Ramos (cell line): ENCODE data around the gene PRSS8.

ENCODE experiments used
- in situ Hi-C: fragments of 300-500 bp; cut with MboI; formaldehyde crosslinking; loops from one replicate; pipeline ENCODE4 v1.14.3; 2022; ENCODE audit warnings: low sequenced_read_pairs; ENCODE audit not compliant: unreplicated experiment

Gene PRSS8

DNA sequence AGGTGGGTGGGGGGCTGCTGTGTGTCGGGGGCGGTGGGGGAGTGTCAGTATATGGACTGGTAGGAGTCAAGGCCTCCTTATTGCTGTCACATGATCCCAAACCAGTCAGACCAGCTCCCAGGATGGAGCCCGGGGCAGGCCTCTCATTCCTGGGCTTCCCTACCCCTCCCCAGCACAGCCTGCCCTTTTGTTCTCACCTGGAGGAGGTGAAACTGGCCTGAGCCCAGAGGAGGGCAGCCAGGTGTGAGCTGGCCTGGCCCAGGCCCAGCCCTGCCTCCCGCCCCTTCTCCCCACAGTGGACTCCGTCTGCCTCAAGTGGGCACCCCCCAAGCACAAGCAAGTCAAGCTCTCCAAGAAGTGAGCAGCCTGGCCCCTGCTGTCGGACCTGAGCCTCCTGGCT is 4.6 kb downstream of the PRSS8 start:
- in situ Hi-C loops = no loop called here

DNA sequence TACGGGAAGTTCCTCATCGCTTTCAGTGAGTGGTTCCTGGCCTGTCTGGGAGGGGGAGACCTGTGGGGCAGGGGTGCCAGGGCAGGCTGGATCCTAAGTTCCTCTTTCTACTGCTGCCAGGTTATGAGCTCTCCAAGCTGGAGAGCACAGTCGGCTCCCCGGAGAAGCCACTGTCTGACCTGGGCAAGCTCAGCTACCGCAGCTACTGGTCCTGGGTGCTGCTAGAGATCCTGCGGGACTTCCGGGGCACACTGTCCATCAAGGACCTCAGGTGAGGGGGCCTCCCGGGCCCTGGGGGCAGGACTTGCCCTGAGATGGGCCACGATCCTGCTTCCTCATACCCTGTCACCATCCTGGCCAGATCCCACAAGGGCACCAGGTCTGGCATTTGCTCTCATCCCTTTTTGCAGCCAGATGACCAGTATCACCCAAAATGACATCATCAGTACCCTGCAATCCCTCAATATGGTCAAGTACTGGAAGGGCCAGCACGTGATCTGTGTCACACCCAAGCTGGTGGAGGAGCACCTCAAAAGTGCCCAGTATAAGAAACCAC is 5.1 kb downstream of the PRSS8 start:
- in situ Hi-C loops = no loop called here

DNA sequence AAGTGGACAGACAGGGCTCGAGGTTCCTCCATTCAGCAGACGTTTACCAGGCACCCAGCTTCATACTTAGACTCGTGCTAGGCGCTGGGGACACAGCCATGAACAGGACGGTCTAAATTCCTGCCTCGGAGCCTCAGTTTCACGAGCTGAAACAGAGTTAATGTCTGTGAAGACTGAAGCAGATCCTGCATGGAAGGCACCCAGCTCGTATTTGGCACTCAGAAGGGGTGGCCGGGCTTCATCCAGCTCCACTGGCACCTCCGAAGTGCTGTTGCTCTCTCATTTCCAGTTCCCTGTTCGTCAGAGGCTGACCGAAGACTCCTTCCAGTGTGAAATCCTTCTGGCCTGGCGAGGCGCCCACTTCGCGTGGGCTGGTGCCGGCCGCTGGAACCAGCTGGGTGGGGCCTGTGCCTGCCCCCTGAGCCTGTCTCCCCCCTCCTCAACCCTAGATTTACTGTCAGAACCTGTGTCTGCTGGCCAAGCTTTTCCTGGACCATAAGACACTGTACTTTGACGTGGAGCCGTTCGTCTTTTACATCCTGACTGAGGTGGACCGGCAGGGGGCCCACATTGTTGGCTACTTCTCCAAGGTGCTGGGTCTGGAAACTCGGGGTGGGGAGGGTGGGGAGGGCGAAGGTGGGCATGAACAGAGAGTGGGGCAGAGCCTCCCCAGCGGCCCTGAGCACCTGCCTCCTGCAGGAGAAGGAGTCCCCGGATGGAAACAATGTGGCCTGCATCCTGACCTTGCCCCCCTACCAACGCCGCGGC is 5.8 kb downstream of the PRSS8 start:
- in situ Hi-C loops = no loop called here

DNA sequence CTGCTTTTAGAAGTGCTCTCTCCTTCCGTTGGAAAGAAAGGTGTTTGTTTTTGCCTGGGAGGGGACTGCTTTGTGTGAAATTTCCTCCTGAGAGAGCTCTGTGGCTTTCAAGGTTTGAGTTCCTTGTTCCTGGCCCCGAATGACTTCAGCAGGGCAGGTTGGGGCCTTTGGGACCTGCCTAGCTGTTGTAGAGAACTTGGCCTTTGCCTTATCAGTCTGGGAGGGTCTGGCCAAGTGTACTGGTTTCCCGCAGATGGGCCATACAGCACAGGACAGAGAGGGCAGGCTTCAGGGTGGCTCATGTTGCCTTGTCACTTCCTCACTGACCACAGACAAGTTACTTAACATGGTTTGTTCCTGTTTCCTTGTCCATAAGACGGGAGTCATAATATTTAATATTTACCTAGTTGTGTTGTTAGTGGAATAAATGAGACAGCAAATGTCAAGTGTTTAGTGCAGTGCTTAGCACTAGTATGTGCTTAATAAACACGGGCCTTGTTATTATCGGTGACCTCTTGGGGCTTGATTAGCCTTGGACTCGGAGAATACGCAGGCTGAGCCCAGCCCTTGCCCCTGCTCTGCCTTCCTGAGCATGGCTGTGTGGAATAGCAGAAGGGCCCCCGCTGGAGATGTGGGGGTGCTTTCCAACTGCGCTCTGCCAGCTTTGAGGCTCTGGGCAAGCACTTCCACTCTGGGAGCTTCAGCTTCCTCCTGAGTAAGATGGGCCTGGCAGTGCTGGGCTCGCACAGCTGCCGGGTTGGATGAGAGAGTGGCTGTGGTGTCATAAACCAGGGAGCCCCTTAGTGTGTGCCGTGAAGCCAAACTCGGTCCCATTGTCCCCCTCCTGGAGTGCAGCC is 6.6 kb downstream of the PRSS8 start:
- in situ Hi-C loops = no loop called here

DNA sequence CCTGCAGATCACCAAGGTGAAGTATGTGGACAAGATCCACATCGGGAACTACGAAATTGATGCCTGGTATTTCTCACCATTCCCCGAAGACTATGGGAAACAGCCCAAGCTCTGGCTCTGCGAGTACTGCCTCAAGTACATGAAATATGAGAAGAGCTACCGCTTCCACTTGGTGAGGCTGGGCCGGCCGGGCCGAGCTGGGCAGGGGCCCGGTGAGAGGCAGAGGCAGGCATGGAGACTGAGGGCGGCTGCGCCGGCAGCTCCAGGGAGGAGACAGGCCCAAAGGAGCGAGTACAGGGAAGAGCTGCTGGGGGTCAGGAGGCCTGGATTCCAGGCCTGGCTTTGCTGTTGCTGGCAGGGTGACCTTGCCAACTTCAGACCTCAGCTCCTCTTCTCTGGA is 8.3 kb downstream of the PRSS8 start:
- in situ Hi-C loops = no loop called here

DNA sequence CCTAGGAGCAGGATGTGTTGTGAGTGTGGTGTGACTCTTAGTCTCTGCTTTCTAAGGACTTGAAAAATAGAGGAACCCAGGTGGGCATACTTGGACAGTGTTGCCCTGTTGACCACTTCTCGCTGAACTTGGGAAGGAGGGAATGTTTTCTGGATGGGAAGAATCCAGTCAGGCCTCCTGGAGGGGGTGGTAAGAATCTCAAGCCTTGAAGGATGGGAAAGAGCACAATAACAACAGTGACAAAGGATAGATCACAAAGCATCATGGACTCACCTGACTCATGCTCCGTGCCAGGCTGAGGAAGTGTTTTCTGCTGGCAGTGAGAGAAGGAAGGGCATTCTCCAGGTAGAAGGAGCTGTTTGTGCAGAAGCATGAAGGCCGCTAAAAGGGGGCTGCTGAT is 9.7 kb downstream of the PRSS8 start:
- in situ Hi-C loops = no loop called here

DNA sequence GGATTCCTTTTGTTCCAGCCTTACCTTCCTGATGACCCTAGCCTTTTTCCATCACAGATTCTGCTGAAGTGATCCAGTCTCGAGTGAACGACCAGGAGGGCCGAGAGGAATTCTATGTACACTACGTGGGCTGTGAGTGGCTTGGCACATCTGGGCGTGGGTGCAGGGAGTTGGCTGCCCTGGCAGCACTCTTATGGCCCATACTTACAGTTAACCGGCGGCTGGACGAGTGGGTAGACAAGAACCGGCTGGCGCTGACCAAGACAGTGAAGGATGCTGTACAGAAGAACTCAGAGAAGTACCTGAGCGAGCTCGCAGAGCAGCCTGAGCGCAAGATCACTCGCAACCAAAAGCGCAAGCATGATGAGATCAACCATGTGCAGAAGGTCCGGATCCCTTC is 15.4 kb downstream of the PRSS8 start:
- in situ Hi-C loops = no loop called here

DNA sequence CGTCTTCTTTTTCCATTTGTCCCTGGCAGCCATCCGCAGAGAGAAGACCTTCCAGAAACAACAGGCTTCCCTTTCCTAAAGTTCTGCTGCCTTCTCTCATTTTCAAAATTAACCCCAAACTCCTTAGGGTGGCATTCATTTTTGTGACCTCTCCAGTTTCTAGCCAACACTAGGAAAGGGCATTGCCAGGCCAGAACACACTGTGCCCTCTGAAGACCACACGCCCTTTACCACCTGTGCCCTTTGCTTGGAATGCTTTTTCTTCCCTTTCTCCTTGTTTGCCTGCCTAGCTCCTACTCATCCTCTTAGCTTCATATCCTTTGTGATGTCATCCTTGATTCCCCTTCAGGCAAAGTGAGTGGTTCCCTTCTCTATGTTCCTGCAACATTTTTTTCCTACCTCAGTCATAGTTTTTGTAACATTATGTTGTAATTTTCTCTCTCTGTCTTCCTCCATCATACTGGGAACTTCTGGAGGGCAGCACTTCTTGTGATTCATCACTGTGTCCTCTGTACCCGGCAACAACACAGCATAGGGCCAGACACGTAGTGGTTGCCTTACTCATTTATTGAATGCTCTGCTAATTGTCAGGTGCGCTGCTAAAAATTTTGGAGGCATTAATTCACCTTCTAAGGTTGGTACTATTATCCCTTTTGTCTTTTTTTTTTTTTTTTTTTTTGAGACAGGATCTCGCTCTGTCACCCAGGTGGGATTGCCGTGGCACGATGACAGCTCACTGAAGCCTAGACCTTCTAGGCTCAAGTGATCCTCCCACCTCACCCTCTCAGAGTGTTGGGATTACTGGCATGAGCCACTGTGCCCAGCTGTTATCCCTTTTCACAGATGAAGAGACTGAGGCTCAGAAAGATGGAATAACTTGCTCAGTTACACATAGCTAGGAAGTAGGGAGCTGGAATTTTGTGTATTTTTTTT is 17.0 kb downstream of the PRSS8 start:
- in situ Hi-C loops = no loop called here

DNA sequence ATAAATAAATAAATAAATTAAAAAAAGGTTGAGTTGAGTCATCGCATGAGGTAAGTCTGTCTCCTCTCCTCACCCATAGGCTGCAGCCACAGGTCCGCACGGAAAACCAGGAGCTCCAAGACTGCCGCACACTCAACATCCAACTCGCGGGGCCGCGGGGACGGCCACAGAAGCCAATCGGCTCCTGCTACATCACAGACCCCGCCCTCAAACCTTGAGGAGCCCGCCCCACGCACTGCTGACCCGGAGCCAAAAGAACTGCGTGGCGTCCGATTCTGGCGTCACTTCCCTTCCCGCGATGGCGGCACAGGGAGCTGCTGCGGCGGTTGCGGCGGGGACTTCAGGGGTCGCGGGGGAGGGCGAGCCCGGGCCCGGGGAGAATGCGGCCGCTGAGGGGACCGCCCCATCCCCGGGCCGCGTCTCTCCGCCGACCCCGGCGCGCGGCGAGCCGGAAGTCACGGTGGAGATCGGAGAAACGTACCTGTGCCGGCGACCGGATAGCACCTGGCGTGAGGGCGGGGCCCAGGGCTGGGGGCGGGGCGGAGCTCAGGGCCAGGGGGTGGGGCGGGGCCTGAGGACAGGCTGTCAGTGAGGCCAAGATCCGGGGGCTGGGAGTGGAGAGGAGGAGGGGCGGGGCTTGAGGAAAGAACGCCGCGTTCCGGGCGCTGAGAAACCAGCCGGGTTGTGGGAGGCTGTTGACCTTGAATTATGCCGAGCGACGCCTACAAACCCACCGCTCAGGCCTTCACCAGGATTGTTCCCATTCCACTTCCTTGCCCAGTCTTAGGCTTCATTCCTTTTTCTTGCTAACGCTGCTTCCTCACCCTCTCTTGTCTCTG is 17.9 kb downstream of the PRSS8 start, which contains the start of gene KAT8:
TSS of gene KAT8 (plus strand) at position 281 of the 839 bp plus-strand sequence. CDS start at position 299, 18 bp downstream.
- in situ Hi-C loops = no loop called here

DNA sequence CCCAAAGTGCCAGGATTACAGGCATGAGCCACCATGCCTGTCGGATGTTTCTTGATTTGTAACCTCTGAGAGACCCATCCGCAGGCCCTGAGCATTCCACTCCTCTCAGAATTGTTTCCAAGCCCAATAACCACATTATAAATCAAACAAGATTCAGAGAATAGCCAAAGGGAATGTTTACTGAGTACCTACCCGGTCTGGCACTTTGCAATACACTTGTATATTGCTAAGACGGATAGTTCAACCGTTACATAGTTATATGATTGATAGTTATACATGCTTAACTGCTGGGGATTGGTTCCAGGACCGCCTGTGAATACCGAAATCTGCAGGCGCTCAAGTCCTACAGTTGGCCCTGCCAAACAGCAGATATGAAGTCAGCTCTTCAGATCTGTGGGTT is 21.1 kb downstream of the PRSS8 start:
- in situ Hi-C loops = no loop called here

DNA sequence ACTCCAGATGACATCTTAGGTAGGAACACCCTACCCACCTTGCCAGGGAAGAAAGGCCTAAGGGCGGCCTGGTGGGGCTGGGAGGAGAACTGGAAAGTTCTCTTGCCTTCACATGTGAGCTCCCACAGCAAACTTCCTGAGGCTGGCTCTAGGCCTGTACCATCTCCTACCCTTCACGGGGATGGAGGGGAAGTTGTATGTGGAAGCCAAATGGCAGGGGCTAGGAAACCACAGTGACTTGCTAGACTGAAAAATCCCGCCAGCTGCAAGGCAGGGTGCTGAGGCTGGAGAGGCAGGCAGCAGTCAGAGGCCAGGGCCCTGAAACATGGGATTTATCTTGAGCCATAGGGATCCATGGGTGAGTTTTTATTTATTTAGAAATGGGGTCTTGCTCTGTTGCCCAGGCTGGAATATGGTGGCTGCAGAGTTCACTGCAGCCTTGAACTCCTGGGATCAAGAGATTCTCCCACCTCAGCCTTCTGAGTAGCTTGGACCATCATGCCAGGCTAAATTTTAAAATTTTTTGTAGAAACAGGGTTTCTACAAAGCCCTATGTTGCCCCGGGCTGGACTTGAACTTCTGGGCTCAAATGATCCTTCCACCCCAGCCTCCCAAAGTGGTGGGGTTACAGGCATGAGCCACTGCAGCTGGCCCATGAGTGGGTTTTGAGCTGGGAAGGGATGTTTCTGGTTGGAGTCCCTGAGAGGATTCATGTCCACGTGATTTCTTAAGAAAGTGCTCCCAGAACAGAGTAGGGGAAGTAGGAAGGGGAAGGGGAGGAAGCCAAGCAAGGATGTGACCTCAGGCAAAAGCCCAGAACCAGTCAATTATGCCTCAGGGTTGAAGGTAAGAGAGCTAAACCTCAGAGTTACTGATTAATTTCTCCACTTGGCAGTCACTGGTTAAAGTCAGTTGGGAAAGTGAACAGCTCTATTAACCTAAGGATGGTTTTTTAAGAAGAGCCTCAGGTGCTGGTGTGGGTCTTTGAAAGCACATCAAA is 22.1 kb downstream of the PRSS8 start:
- in situ Hi-C loops = no loop called here

DNA sequence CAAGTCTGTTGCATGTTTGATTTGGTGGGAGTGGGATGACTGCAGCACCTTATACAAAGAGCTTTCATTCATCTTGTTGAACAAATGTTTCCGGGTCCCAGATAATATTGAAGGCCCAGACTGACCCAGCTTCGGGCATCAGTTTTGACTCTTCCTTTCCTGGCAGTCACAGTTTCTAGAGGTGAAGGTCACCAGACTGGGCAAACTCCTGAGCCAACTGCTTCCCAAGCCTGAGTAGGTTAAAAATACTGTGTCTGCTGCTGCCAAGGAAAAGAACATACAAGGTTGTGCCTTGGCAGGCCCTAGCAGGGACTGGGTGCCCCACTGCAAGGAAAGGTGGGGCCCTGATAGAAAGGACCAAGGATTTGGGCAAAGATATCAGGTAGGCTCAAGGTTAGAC is 22.8 kb downstream of the PRSS8 start:
- in situ Hi-C loops = no loop called here

DNA sequence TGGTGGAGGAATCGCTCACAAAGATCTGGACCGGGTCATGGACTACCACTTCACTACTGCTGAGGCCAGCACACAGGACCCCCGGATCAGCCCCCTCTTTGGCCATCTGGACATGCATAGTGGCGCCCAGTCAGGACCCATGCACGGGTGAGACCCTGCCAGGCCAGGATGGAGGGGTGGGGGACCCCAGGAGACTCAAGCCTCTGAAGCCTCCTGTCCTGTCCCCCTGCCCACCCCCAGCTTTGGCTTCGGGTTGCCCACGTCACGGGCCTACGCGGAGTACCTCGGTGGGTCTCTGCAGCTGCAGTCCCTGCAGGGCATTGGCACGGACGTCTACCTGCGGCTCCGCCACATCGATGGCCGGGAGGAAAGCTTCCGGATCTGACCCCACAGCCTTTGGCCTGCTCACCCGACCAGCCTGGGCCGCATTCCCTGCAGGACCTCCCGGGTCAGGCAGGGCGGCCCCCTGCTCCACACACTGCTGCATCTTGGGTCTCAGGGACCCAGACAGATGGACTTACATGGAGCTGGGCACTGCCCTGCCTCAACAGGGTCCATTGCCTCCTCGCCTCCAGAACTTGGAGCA is 23.6 kb downstream of the PRSS8 start:
- in situ Hi-C loops = no loop called here

DNA sequence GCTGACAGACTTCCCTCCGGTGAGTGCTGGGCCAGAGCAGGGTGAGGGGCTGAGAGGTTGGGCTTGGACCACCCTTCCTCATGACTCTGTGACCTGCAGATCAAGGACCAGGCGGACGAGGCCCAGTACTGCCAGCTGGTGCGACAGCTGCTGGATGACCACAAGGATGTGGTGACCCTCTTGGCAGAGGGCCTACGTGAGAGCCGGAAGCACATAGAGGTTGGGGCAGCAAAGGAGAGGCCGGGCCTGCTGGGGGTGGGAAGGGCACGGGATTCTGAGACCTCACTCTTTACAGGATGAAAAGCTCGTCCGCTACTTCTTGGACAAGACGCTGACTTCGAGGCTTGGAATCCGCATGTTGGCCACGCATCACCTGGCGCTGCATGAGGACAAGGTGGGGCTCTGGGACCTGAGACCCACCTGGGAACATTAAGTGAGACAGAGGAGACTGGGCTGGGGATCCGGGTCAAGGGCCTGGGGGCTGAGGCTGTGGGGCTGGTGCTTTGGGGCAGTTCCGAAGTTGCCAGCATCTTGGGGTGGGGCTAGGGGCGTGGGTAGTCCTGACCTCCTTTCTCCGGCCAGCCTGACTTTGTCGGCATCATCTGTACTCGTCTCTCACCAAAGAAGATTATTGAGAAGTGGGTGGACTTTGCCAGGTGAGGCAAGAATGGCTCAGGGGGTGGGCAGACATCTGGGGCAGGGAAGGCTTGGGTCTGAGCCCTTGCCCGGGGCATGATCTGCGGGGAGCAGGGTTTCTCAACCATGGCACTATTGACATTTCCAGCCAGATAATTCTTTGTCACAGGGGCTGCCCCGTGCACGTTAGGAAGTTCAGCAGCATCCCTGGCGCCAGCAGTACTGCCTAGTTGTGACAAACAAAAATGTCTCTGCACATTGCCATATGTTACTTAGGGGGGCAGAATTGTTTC is 25.2 kb downstream of the PRSS8 start:
- in situ Hi-C loops = no loop called here

DNA sequence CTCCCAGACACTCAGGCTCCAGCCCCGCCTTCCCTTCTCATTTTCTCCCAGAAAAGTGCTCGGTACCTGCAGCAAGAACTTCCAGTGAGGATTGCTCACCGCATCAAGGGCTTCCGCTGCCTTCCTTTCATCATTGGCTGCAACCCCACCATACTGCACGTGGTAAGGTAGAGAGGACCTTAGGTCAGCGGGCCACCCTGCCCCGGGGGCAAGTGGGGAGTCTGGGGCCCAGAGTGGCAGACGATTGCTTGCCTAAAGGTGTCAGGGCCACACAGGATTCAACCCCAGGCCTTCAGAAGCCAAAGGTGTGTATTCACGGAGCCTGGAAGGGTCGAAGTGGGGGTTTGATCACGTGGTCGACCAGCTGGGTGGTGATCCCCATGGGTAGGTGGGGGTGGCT is 25.9 kb downstream of the PRSS8 start:
- in situ Hi-C loops = no loop called here

DNA sequence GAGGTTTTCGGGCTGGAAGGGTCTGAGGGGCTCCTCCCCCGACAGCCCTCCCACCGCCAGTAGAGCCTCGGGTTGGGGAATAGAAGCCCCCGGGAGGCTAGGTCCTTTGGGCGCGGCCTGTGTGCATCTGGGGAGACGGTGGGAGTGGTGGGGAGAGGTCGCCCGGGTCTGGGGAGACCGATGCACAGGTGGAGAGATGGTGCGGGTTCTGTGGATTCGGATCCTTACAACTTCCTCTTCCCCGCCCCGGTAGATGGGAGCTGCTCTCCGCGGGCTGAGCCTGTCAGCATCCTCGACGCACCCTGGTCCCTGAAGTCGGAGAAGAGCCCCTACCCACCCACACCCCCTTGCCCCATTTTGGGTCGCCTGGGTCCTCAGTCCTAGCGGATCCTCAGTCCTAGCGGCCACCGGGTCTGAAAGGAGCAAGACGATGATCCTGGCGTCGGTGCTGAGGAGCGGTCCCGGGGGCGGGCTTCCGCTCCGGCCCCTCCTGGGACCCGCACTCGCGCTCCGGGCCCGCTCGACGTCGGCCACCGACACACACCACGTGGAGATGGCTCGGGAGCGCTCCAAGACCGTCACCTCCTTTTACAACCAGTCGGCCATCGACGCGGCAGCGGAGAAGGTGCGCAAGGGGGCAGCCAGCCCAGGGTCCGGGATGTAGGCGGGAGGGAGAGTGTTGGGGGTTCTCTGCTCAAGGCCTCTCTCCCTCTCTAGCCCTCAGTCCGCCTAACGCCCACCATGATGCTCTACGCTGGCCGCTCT is 26.6 kb downstream of the PRSS8 start:
- in situ Hi-C loops = no loop called here
